Activated naive CD8-positive, alpha-beta T cell treated with anti-CD3 and anti-CD28 coated beads, Interleukin-2, amount 50 U/mL, for 24 hours (primary cell): ENCODE results near the gene PCGF2.

Experiments used
- ATAC-seq: fragments of 150-1000 bp; cut with Tn5 transposase; one replicate; pipeline ENCODE4 v1.10.0; 2021
- DNase-seq: peaks from one replicate; pipeline ENCODE4 v3.0.0; 2021
- H3K27ac Mint-ChIP-seq: one replicate; pipeline ENCODE4 v1.8.0; 2021; ENCODE audit warnings: mild to moderate bottlenecking, mixed read lengths
- H3K27me3 Mint-ChIP-seq: one replicate; pipeline ENCODE4 v1.8.0; 2021; ENCODE audit warnings: mixed read lengths
- H3K36me3 Mint-ChIP-seq: one replicate; pipeline ENCODE4 v1.8.0; 2021; ENCODE audit warnings: low read depth, mixed read lengths
- H3K4me1 Mint-ChIP-seq: one replicate; pipeline ENCODE4 v1.8.0; 2021; ENCODE audit warnings: mixed read lengths
- H3K4me3 Mint-ChIP-seq: one replicate; pipeline ENCODE4 v1.8.0; 2021; ENCODE audit warnings: mild to moderate bottlenecking, moderate library complexity, mixed read lengths
- H3K9me3 Mint-ChIP-seq: one replicate; pipeline ENCODE4 v1.8.0; 2021; ENCODE audit warnings: mixed read lengths

Gene PCGF2

GRCh38 chr17:38768417-38768816 is 20.3 kb upstream of the PCGF2 start:
- no peak overlapping the region for H3K4me3 Mint-ChIP-seq
- H3K36me3 Mint-ChIP-seq = peaks cover 53% of the 10 kb centered on the region
- H3K4me1 Mint-ChIP-seq = no peaks in the 10 kb centered on the region
- DNase-seq (no peak), ATAC-seq (no peak)
- H3K27me3 Mint-ChIP-seq = no peaks in the 10 kb centered on the region
- H3K9me3 Mint-ChIP-seq = no peaks in the 10 kb centered on the region
- H3K27ac Mint-ChIP-seq = no peak overlapping the region

GRCh38 chr17:38766341-38766740 is 18.2 kb upstream of the PCGF2 start:
- H3K36me3 Mint-ChIP-seq = peaks cover 57% of the 10 kb centered on the region
- no peaks in the 10 kb centered on the region for H3K4me1 Mint-ChIP-seq
- H3K4me3 Mint-ChIP-seq = no peak overlapping the region
- no peaks in the 10 kb centered on the region for H3K27me3 Mint-ChIP-seq
- ATAC-seq = no peak
- no peak for DNase-seq
- no peak overlapping the region for H3K27ac Mint-ChIP-seq
- no peaks in the 10 kb centered on the region for H3K9me3 Mint-ChIP-seq

GRCh38 chr17:38762231-38762630 is 14.1 kb upstream of the PCGF2 start:
- Mint-ChIP-seq H3K36me3 (peaks cover 61% of the 10 kb centered on the region), H3K4me3 (no peak overlapping the region), H3K4me1 (peaks cover 2% of the 10 kb centered on the region), H3K27ac (no peak overlapping the region), H3K27me3 (no peaks in the 10 kb centered on the region), H3K9me3 (no peaks in the 10 kb centered on the region)
- no peak for ATAC-seq
- no peak for DNase-seq

GRCh38 chr17:38761612-38762011 is 13.5 kb upstream of the PCGF2 start:
- H3K27ac Mint-ChIP-seq = no peak overlapping the region
- H3K9me3 Mint-ChIP-seq = no peaks in the 10 kb centered on the region
- ATAC-seq = no peak
- H3K27me3 Mint-ChIP-seq = no peaks in the 10 kb centered on the region
- no peak overlapping the region for H3K4me3 Mint-ChIP-seq
- DNase-seq = peak; percentile 38
- peaks cover 2% of the 10 kb centered on the region for H3K4me1 Mint-ChIP-seq
- H3K36me3 Mint-ChIP-seq = peaks cover 58% of the 10 kb centered on the region

GRCh38 chr17:38753071-38753506 is 5.0 kb upstream of the PCGF2 start:
- Mint-ChIP-seq H3K36me3 (peaks cover 34% of the 10 kb centered on the region), H3K9me3 (no peaks in the 10 kb centered on the region), H3K4me1 (peaks cover 59% of the 10 kb centered on the region), H3K27me3 (peaks cover 29% of the 10 kb centered on the region), H3K4me3 (peak overlapping the region; percentile 97), H3K27ac (peak overlapping the region; percentile 97)
- ATAC-seq (no peak), DNase-seq (no peak)

GRCh38 chr17:38752308-38753070 is 4.4 kb upstream of the PCGF2 start, which contains the start of gene PSMB3:
PSMB3 (plus strand) TSS chr17:38752741; CDS start chr17:38752827, 86 bp downstream.
- peaks cover 31% of the 10 kb centered on the region for H3K27me3 Mint-ChIP-seq
- DNase-seq = peak; percentile 97
- H3K4me3 Mint-ChIP-seq = peak within 1 kb of the TSS; percentile 97
- peaks cover 30% of the 10 kb centered on the region for H3K36me3 Mint-ChIP-seq
- peak within 1 kb of the TSS; percentile 97 for H3K27ac Mint-ChIP-seq
- no peaks in the 10 kb centered on the region for H3K9me3 Mint-ChIP-seq
- peak; percentile 87 for ATAC-seq
- H3K4me1 Mint-ChIP-seq = peaks cover 61% of the 10 kb centered on the region

- H3K27me3 Mint-ChIP-seq = peaks cover 32% of the 10 kb centered on the region
- no peaks in the 10 kb centered on the region for H3K9me3 Mint-ChIP-seq
- DNase-seq (peak; percentile 86), ATAC-seq (peak; percentile 13)
- peaks cover 62% of the 10 kb centered on the region for H3K4me1 Mint-ChIP-seq
- H3K4me3 Mint-ChIP-seq = peak overlapping the region; percentile 97
- H3K36me3 Mint-ChIP-seq = peaks cover 30% of the 10 kb centered on the region
- peak overlapping the region; percentile 97 for H3K27ac Mint-ChIP-seq
Observed at GRCh38 chr17:38751808-38752307, 3.7 kb upstream of the PCGF2 start.

- Mint-ChIP-seq H3K27me3 (peaks cover 38% of the 10 kb centered on the region), H3K9me3 (no peaks in the 10 kb centered on the region), H3K27ac (peak overlapping the region; percentile 97), H3K36me3 (peaks cover 26% of the 10 kb centered on the region), H3K4me1 (peaks cover 68% of the 10 kb centered on the region), H3K4me3 (peak overlapping the region; percentile 97)
- DNase-seq = no peak
- no peak for ATAC-seq
Observed at GRCh38 chr17:38751144-38751807, 3.1 kb upstream of the PCGF2 start.

- DNase-seq = no peak
- Mint-ChIP-seq H3K4me3 (peak overlapping the region; percentile 97), H3K9me3 (no peaks in the 10 kb centered on the region), H3K4me1 (peaks cover 64% of the 10 kb centered on the region), H3K27me3 (peaks cover 44% of the 10 kb centered on the region), H3K36me3 (peaks cover 18% of the 10 kb centered on the region), H3K27ac (peak overlapping the region; percentile 97)
- no peak for ATAC-seq
Observed at GRCh38 chr17:38750312-38751121, 2.4 kb upstream of the PCGF2 start.

GRCh38 chr17:38750044-38750311 is 1.8 kb upstream of the PCGF2 start:
- DNase-seq = no peak
- H3K27ac Mint-ChIP-seq = no peak overlapping the region
- peak overlapping the region; percentile 97 for H3K4me3 Mint-ChIP-seq
- H3K9me3 Mint-ChIP-seq = no peaks in the 10 kb centered on the region
- H3K36me3 Mint-ChIP-seq = peaks cover 18% of the 10 kb centered on the region
- peaks cover 64% of the 10 kb centered on the region for H3K4me1 Mint-ChIP-seq
- H3K27me3 Mint-ChIP-seq = peaks cover 50% of the 10 kb centered on the region
- ATAC-seq = no peak

GRCh38 chr17:38749223-38750043 is 1.3 kb upstream of the PCGF2 start:
- H3K4me1 Mint-ChIP-seq = peaks cover 60% of the 10 kb centered on the region

GRCh38 chr17:38748892-38749222 is 721 bp upstream of the PCGF2 start:
- Mint-ChIP-seq H3K4me1 (peaks cover 56% of the 10 kb centered on the region), H3K9me3 (no peaks in the 10 kb centered on the region), H3K4me3 (peak overlapping the region; percentile 97), H3K27ac (no peak overlapping the region), H3K36me3 (peaks cover 14% of the 10 kb centered on the region), H3K27me3 (peaks cover 60% of the 10 kb centered on the region)
- ATAC-seq (no peak), DNase-seq (no peak)

More at GRCh38 chr17:38749223-38750043, 1.3 kb upstream of the PCGF2 start:
- peak overlapping the region; percentile 97 for H3K4me3 Mint-ChIP-seq
- no peaks in the 10 kb centered on the region for H3K9me3 Mint-ChIP-seq
- peaks cover 16% of the 10 kb centered on the region for H3K36me3 Mint-ChIP-seq
- no peak for DNase-seq
- peaks cover 55% of the 10 kb centered on the region for H3K27me3 Mint-ChIP-seq
- no peak overlapping the region for H3K27ac Mint-ChIP-seq
- ATAC-seq = no peak

- Mint-ChIP-seq H3K4me3 (peak overlapping the region; percentile 59), H3K9me3 (no peaks in the 10 kb centered on the region), H3K36me3 (peaks cover 8% of the 10 kb centered on the region), H3K27ac (no peak overlapping the region), H3K27me3 (peaks cover 69% of the 10 kb centered on the region), H3K4me1 (peaks cover 47% of the 10 kb centered on the region)
- DNase-seq (peak; percentile 29), ATAC-seq (no peak)
Observed at GRCh38 chr17:38747463-38748148, 530 bp downstream of the PCGF2 start.
